GM13976 (cell line): ENCODE results near the gene FAM228B.

Source experiments
- DNase-seq: peaks from one replicate; pipeline ENCODE4 v3.0.0; 2012; ENCODE audit warnings: low spot score
- in situ Hi-C: fragments of 300-500 bp; cut with MboI; formaldehyde crosslinking; loops from one replicate; pipeline ENCODE4 v1.12.0; 2022; ENCODE audit warnings: low sequenced_read_pairs, mixed read lengths, inconsistent platforms; ENCODE audit not compliant: unreplicated experiment
- TF ChIP-seq, protein P1 (sequence below): IDR thresholded peaks from 2 replicates; pipeline ENCODE4 v1.5.1; 2012; ENCODE audit warnings: borderline replicate concordance, mild to moderate bottlenecking; ENCODE audit not compliant: insufficient read depth; ENCODE audit errors: extremely low read depth, missing control alignments, control extremely low read depth

FAM228B gene

GRCh38 chr2:24077879-24078278, 45.4 kb upstream of the FAM228B start:
- TF ChIP-seq, protein P1, sequence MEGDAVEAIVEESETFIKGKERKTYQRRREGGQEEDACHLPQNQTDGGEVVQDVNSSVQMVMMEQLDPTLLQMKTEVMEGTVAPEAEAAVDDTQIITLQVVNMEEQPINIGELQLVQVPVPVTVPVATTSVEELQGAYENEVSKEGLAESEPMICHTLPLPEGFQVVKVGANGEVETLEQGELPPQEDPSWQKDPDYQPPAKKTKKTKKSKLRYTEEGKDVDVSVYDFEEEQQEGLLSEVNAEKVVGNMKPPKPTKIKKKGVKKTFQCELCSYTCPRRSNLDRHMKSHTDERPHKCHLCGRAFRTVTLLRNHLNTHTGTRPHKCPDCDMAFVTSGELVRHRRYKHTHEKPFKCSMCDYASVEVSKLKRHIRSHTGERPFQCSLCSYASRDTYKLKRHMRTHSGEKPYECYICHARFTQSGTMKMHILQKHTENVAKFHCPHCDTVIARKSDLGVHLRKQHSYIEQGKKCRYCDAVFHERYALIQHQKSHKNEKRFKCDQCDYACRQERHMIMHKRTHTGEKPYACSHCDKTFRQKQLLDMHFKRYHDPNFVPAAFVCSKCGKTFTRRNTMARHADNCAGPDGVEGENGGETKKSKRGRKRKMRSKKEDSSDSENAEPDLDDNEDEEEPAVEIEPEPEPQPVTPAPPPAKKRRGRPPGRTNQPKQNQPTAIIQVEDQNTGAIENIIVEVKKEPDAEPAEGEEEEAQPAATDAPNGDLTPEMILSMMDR: no peak
- in situ Hi-C loops: no loop called here
- DNase-seq: no peak

GRCh38 chr2:24080701-24081100, 42.6 kb upstream of the FAM228B start:
- in situ Hi-C loops: no loop called here
- DNase-seq: no peak
- TF ChIP-seq, protein P1: no peak

DNA sequence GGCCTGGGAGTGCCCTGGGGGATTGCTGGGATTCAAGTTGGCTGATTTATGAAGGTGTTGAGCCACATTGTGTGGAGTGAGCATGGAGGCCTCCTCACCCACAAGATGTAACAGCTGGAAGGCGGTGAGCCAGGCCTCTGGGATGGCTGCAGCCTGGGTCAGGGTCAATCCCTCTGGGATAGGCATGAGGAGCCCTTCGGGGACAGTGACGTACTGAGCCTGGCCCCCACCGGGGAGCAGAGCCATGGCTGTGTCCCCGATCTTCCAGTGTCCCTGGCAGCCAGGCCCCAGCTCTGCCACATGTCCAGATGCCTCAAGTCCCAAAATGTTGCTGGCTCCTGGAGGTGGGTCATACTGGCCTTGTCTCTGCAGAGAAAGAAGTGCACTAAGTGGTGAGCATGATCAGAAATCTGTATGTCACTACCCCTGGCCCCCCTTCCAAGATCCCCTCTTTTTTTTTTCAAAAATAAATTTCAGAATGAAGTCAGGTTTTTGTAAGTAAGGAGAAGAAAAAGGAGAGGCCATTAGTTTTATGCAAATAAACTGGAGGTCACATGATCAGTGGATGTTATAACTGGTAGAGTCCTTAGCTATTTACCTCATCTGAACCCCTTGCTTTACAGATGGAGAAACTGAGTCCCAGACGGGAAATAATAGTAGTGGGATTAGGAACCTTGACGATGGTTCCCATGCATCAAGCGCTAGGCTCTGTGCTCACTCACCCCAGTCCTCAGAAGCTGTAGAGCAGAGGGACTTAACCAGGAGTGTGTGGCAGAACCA, 40.3 kb upstream of the FAM228B start:
- in situ Hi-C loops: no loop called here

DNA sequence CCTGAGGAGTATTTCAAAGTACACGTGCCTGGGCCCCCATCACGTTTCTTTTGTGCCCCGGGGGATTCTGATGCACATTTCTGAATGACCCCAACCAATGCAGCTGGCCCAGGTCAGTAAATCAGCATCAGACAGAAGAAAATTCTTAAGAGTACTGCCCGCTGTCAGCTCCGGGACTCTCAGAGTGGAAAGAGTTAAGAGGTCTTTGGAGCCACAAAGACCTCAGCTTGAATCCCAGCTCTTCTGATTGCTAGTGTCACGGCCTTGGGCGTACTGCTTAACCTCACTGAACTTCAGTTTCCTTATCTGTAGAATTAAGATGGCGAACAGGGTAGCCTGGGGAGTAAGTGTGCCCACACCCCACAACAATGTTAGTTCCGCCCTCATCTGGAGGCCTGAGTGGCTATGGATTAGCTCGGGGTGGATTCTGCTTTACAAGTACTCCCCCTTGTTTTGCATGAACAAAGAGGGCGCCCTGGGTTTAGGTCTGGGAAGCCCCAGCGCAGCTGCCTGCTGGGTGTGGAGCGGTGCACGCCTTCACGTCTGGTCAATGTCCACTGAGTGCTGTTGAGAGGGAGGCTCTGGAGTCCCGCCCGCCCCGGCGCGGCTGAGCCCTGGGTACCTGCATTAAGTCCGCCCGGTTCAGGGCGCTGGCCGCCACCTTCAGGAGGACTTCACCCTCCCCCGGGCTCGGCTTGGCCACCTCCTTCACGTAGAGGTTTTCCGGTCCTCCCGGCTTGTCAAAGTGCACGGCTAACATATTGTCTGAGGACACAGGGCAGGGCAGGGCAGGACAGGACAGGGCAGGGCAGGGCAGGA, 39.5 kb upstream of the FAM228B start:
- in situ Hi-C loops: no loop called here
- TF ChIP-seq, protein P1: no peak
- peak; percentile 88 for DNase-seq

More for the DNA sequence above, 40.3 kb upstream of the FAM228B start:
- TF ChIP-seq, protein P1: no peak
- no peak for DNase-seq

DNA sequence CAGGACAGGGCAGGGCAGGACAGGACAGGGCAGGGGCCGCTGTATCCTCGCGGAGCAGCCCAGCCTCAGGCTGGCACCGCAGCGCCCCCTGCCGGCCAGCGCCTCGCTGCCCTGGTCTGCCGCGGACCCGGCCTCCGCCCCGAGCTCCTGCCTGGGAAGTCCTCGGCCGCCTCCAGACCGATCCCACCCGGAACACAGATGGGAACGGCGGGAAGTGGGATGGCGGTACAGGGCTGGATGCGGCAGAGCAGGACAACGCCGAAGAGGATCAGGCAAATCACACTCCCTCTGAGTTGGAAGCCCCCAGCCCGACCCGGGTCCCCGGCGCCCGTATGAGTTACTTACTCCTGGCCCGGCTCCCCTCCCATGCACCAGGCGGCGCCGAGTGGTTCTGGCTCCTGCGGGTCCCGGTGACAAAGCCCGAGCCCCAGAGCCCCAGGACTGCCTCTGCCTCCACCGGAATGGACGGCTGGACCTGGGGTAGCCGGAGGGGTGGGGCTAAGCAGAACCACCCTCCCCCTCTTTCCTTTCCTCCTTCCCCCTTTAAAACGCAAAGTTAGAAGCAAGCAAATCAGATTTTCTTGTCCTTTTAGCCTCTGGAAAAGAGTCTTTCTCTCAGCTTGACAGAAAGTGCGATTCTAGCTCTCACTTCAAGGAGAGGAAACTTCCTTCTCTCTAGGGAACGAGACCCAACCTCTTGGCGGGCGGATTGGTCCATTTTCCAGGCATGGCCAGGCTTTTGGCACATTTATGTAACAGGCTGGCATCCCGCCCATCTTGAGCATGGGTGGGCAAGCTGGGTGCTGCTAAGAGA, 38.7 kb upstream of the FAM228B start, which contains the start of gene TP53I3:
TP53I3 (minus strand) TSS at position 449 of the 814 bp plus-strand sequence. CDS start 508 bp downstream, outside the sequence.
- peak; percentile 92 for DNase-seq
- TF ChIP-seq, protein P1: peak; percentile 97
- in situ Hi-C loops: no loop called here

- in situ Hi-C loops: no loop called here
- TF ChIP-seq, protein P1: no peak
- DNase-seq: no peak
These were observed 38.1 kb upstream of the FAM228B start for GRCh38 chr2:24085200-24085489.
